ENCODE results near the gene GPNMB.

DNA sequence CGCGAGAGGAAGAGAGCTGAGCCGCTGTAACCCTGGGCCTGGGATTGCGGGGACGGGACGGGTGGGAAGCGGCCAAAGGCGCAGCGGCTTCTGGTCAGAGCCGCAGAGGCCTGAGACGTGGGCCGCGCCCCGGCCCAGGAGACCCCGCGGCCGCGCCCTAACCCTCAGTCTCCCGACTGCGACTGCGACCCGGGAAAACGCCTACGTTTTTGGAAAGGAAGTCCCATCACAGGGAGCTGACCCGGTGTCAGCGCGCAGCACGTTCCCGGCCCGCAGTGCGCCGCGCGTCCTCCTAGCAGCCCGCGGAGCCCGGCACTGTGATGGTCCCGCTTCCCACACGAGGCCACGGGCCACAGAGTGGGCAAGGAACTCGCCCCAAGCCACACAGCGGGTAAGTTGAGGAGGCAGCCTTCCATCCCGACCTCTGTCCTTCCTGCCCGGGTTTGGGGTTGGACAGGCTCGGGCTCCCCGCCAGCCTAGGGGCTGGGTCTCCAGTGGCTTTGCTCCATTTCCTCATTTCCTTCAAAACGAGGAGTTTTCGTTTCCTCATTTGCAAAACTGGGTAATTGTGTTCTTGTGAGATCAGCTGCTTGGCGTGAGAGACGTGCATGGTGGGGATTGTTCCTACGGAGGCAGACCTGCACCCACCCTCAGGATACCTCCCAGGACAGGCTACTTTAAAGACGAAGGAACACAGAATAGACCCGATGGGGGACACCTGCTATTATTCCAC, 1.2 kb downstream of the GPNMB start:
- TF ChIP-seq, protein P1, sequence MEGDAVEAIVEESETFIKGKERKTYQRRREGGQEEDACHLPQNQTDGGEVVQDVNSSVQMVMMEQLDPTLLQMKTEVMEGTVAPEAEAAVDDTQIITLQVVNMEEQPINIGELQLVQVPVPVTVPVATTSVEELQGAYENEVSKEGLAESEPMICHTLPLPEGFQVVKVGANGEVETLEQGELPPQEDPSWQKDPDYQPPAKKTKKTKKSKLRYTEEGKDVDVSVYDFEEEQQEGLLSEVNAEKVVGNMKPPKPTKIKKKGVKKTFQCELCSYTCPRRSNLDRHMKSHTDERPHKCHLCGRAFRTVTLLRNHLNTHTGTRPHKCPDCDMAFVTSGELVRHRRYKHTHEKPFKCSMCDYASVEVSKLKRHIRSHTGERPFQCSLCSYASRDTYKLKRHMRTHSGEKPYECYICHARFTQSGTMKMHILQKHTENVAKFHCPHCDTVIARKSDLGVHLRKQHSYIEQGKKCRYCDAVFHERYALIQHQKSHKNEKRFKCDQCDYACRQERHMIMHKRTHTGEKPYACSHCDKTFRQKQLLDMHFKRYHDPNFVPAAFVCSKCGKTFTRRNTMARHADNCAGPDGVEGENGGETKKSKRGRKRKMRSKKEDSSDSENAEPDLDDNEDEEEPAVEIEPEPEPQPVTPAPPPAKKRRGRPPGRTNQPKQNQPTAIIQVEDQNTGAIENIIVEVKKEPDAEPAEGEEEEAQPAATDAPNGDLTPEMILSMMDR (conservative IDR thresholded peaks at IDR 0.05): no peak
- no peak for TF ChIP-seq ZFX (IDR thresholded peaks at IDR 0.05)
